Caco-2 (cell line): ENCODE data around the gene DLG2. TPM values are rescaled to one million over a fixed set of nuclear protein-coding genes. Genes with fewer than 3 reads are reported as not detected.
A peak's percentile ranks its signal among the peaks of the same experiment; 100 is the strongest.
"Not testable (repeated sequence)": the region's sequence is repeated elsewhere in the genome, so short reads cannot be mapped to it uniquely, and the experiment has no call there.

Experiments
- BruUV-seq: library from RNA; stranded (reverse); fragments of 400-500 nt; replicated peaks from 2 replicates; lab custom pipeline; 2021; lab: Mats Ljungman, UMichigan
- CTCF ChIA-PET: fragments of 300-600 bp; sonication (Branson Sonifier 250); formaldehyde crosslinking; loops from one replicate; lab custom pipeline; 2022; ENCODE audit warnings: antibody characterized with exemption; lab: Charles Lee
- POLR2A ChIA-PET: fragments of 300-600 bp; sonication (Branson Sonifier 250); formaldehyde crosslinking; loops from one replicate; lab custom pipeline; 2022; ENCODE audit warnings: antibody characterized with exemption; lab: Charles Lee
- DNase-seq, 2 experiments: peaks; one replicate each; pipeline versions ENCODE4 v3.0.0 to v3.0.0-alpha.2; 2020 to 2022
- H3K27me3 ChIP-seq: replicated peaks from 2 replicates; pipeline ENCODE4 v1.6.0; 2011; ENCODE audit warnings: low read length; ENCODE audit not compliant: control insufficient read depth, insufficient read depth
- H3K36me3 ChIP-seq: 2 replicates; pipeline ENCODE4 v1.5.1; 2011; ENCODE audit warnings: low read length; ENCODE audit not compliant: control insufficient read depth, insufficient read depth
- H3K4me1 ChIP-seq: fragments of 250-450 bp; sonication (Bioruptor Pico); 2 replicates; pipeline ENCODE4 v1.5.1; 2020; ENCODE audit warnings: mild to moderate bottlenecking
- H3K4me3 ChIP-seq: 2 replicates; pipeline ENCODE4 v1.5.1; 2011; ENCODE audit warnings: low read depth, mild to moderate bottlenecking, control low read depth, low read length
- H3K9me3 ChIP-seq: fragments of 250-450 bp; sonication (Bioruptor Pico); 2 replicates; pipeline ENCODE4 v1.5.1; 2020; ENCODE audit warnings: mild to moderate bottlenecking, moderate library complexity
- H3K27ac Mint-ChIP-seq: one replicate; pipeline ENCODE4 v1.8.0; 2022; ENCODE audit warnings: mixed read lengths; ENCODE audit not compliant: unreplicated experiment
- H3K27me3 Mint-ChIP-seq: one replicate; pipeline ENCODE4 v1.8.0; 2022; ENCODE audit warnings: mixed read lengths; ENCODE audit not compliant: insufficient read depth, unreplicated experiment
- H3K36me3 Mint-ChIP-seq: one replicate; pipeline ENCODE4 v1.8.0; 2022; ENCODE audit warnings: mild to moderate bottlenecking, mixed read lengths; ENCODE audit not compliant: insufficient read depth, unreplicated experiment
- H3K4me1 Mint-ChIP-seq: one replicate; pipeline ENCODE4 v1.8.0; 2022; ENCODE audit warnings: low read depth, mixed read lengths; ENCODE audit not compliant: unreplicated experiment
- H3K4me3 Mint-ChIP-seq: one replicate; pipeline ENCODE4 v1.8.0; 2022; ENCODE audit warnings: mild to moderate bottlenecking, moderate library complexity, mixed read lengths; ENCODE audit not compliant: unreplicated experiment
- H3K9me3 Mint-ChIP-seq: one replicate; pipeline ENCODE4 v1.8.0; 2022; ENCODE audit warnings: mixed read lengths; ENCODE audit not compliant: unreplicated experiment
- CTCF ChIP-seq, 2 experiments: fragments of 200-600 bp in 1 of 2; IDR thresholded peaks; 1 replicate in 1 of 2; 2 replicates in 1 of 2; pipeline versions ENCODE4 v1.5.1 to v1.8.0; 2011 to 2022; ENCODE audit warnings: antibody characterized with exemption in 1 of 2, control low read depth in 1 of 2, inconsistent platforms in 1 of 2, low read depth in 1 of 2, low read length in 1 of 2, mild to moderate bottlenecking in 1 of 2, moderate library complexity in 1 of 2; ENCODE audit not compliant: insufficient read depth in 1 of 2, severe bottlenecking in 1 of 2, unreplicated experiment in 1 of 2
- intact Hi-C: fragments of 100-400 bp; cut with micrococcal nuclease; formaldehyde crosslinking; loops from one replicate; pipeline ENCODE4 v1.10.0; 2022; ENCODE audit not compliant: unreplicated experiment
- total RNA-seq: library from RNA; stranded (reverse); gene quantifications from 2 replicates; pipeline ENCODE4 v1.2.3, GENCODE V29; 2022

Gene DLG2
- total RNA-seq, 1 experiment from 2014 or later, result 21.6 TPM

- Mint-ChIP-seq H3K9me3 (peaks cover 21% of the 10 kb centered on the region), H3K4me1 (no peaks in the 10 kb centered on the region), H3K4me3 (no peak overlapping the region), H3K36me3 (no peaks in the 10 kb centered on the region), H3K27me3 (no peaks in the 10 kb centered on the region), H3K27ac (no peak overlapping the region)
- H3K36me3 ChIP-seq, result no peaks in the 10 kb centered on the region
- no peaks in the 10 kb centered on the region; the same call in 1 of the 2 replicates for H3K9me3 ChIP-seq
- POLR2A ChIA-PET, result no interaction called here
- DNase-seq, result peak; percentile 40 to 42
- no peaks in the 10 kb centered on the region for H3K4me1 ChIP-seq
- intact Hi-C loops, result loop anchor here (1.0 kb wide), 2 partner anchors 193 to 213 kb away; no protein-coding TSS in a partner anchor
- no peaks in the 10 kb centered on the region for H3K27me3 ChIP-seq
- BruUV-seq, result no TSS peak
- TF ChIP-seq CTCF (IDR thresholded peaks at IDR 0.05; ENCODE audit: insufficient read depth in 1 of 2, low read depth in 1 of 2, low read length in 1 of 2, severe bottlenecking in 1 of 2, unreplicated experiment in 1 of 2), result peak; percentile 54 to 59
- CTCF ChIA-PET, result no interaction called here
- H3K4me3 ChIP-seq, result no peak overlapping the region
These were observed 633.8 kb downstream of the DLG2 start for GRCh38 chr11:84993386-84993785.

- H3K27me3 ChIP-seq, result no peaks in the 10 kb centered on the region
- intact Hi-C loops, result no loop called here
- no peak for DNase-seq
- no peaks in the 10 kb centered on the region for H3K9me3 ChIP-seq
- H3K36me3 ChIP-seq, result no peaks in the 10 kb centered on the region
- POLR2A ChIA-PET, result no interaction called here
- H3K27ac Mint-ChIP-seq, result no peak overlapping the region
- H3K4me1 ChIP-seq, result no peaks in the 10 kb centered on the region
- no peak overlapping the region for H3K4me3 ChIP-seq
- no peak for TF ChIP-seq CTCF (IDR thresholded peaks at IDR 0.05; ENCODE audit: insufficient read depth in 1 of 2, low read depth in 1 of 2, low read length in 1 of 2, severe bottlenecking in 1 of 2, unreplicated experiment in 1 of 2)
- no peaks in the 10 kb centered on the region for H3K4me1 Mint-ChIP-seq
- BruUV-seq, result no TSS peak
- H3K4me3 Mint-ChIP-seq, result no peak overlapping the region
- no peaks in the 10 kb centered on the region for H3K27me3 Mint-ChIP-seq
- CTCF ChIA-PET, result no interaction called here
- peaks cover 29% of the 10 kb centered on the region for H3K9me3 Mint-ChIP-seq
- no peaks in the 10 kb centered on the region for H3K36me3 Mint-ChIP-seq
These were observed 637.0 kb downstream of the DLG2 start for GRCh38 chr11:84990141-84990540.

GRCh38 chr11:84987686-84988187 lies 639.4 kb downstream of the DLG2 start:
- H3K36me3 Mint-ChIP-seq, H3K9me3 ChIP-seq, H3K4me1 ChIP-seq, H3K27ac Mint-ChIP-seq, H3K27me3 ChIP-seq, H3K4me3 ChIP-seq, intact Hi-C loops, BruUV-seq, DNase-seq, CTCF ChIA-PET, H3K36me3 ChIP-seq, H3K4me3 Mint-ChIP-seq, POLR2A ChIA-PET, H3K27me3 Mint-ChIP-seq, H3K4me1 Mint-ChIP-seq: not testable (repeated sequence)
- H3K9me3 Mint-ChIP-seq, result peaks cover 37% of the 10 kb centered on the region
